PFSK-1 (cell line): ENCODE measurements around the gene COL25A1.

Source experiments
- POLR2AphosphoS5 ChIP-seq: IDR thresholded peaks from 2 replicates; pipeline ENCODE4 v1.6.1; 2012; ENCODE audit warnings: low read depth, mild to moderate bottlenecking, control low read depth, low read length, moderate library complexity
- TAF1 ChIP-seq: IDR thresholded peaks from 2 replicates; pipeline ENCODE4 v1.6.1; 2012; ENCODE audit warnings: low read length, control low read depth, borderline replicate concordance; ENCODE audit not compliant: insufficient read depth

- no peak for TF ChIP-seq POLR2AphosphoS5
- TF ChIP-seq TAF1, result no peak
Measured at GRCh38 chr4:108794136-108794535, 508.3 kb downstream of the COL25A1 start.
